ENCODE data around the gene SCRN3.

DNA sequence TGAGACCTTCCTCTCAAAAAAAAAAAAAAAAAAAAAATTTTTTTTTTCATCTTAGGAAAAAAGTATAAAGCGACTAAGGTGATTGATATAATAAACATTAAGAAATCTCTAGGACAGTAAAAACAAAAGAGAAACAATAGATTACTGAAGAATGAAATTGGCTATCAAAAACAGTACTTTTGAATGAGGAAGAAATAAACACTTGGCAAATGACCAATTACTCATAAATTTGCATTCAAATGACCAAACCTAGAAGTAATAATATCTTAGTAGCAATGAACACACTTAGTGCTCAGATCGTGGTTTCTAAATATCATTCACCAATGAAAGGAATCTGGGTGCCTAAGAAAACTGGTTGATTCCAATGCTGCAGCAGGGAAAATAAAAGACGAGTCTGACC, 10.3 kb upstream of the SCRN3 start:
- TF ChIP-seq, protein P1, sequence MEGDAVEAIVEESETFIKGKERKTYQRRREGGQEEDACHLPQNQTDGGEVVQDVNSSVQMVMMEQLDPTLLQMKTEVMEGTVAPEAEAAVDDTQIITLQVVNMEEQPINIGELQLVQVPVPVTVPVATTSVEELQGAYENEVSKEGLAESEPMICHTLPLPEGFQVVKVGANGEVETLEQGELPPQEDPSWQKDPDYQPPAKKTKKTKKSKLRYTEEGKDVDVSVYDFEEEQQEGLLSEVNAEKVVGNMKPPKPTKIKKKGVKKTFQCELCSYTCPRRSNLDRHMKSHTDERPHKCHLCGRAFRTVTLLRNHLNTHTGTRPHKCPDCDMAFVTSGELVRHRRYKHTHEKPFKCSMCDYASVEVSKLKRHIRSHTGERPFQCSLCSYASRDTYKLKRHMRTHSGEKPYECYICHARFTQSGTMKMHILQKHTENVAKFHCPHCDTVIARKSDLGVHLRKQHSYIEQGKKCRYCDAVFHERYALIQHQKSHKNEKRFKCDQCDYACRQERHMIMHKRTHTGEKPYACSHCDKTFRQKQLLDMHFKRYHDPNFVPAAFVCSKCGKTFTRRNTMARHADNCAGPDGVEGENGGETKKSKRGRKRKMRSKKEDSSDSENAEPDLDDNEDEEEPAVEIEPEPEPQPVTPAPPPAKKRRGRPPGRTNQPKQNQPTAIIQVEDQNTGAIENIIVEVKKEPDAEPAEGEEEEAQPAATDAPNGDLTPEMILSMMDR (IDR thresholded peaks at IDR 0.05): no peak
- TF ChIP-seq EZH2 (IDR thresholded peaks at IDR 0.05): no peak
- TF ChIP-seq EZH2phosphoT487 (IDR thresholded peaks at IDR 0.05): no peak

Data from neural progenitor cell (in vitro differentiated cells).